Lower leg skin (tissue), 3 donors: ENCODE data around the gene AURKAIP1.

Experiments
- POLR2A ChIP-seq, 2 donors: fragments of 450-650 bp; IDR thresholded peaks; one replicate each; pipeline ENCODE4 v1.6.1; 2016 to 2017; ENCODE audit warnings: antibody characterized with exemption in 2 of 2, mild to moderate bottlenecking in 1 of 2, moderate library complexity in 1 of 2
- TF ChIP-seq, protein P1 (sequence below), 3 donors: fragments of 450-650 bp; IDR thresholded peaks; one replicate each; pipeline ENCODE4 v1.5.1; 2016; ENCODE audit warnings: antibody characterized with exemption in 3 of 3, mild to moderate bottlenecking in 3 of 3, moderate library complexity in 2 of 3

DNA sequence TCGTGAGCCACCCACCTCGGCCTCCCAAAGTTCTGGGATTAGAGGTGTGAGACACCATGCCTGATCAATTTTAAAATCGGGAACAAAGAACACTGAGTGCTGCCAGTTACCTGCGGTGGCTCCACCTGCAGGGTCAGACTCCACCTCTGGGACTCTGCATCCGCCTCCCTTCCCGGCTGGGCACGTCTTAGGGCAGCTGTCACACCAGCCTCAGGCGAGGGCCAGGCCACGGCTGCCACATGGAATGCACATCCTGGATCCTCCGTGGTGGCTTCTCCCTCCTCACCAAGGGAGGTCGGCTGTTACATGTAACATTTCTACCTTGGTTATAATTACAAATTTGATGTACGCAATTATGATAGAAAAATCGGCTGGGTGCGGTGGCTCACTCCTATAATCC is 10.7 kb downstream of the AURKAIP1 start:
- TF ChIP-seq, protein P1, sequence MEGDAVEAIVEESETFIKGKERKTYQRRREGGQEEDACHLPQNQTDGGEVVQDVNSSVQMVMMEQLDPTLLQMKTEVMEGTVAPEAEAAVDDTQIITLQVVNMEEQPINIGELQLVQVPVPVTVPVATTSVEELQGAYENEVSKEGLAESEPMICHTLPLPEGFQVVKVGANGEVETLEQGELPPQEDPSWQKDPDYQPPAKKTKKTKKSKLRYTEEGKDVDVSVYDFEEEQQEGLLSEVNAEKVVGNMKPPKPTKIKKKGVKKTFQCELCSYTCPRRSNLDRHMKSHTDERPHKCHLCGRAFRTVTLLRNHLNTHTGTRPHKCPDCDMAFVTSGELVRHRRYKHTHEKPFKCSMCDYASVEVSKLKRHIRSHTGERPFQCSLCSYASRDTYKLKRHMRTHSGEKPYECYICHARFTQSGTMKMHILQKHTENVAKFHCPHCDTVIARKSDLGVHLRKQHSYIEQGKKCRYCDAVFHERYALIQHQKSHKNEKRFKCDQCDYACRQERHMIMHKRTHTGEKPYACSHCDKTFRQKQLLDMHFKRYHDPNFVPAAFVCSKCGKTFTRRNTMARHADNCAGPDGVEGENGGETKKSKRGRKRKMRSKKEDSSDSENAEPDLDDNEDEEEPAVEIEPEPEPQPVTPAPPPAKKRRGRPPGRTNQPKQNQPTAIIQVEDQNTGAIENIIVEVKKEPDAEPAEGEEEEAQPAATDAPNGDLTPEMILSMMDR (IDR thresholded peaks at IDR 0.05): no peak
- no peak for TF ChIP-seq POLR2A (IDR thresholded peaks at IDR 0.05)
